Prostate gland (tissue), 2 donors: ENCODE results near the gene SLC4A1AP.

Experiments used
- POLR2A ChIP-seq: fragments of 450-650 bp; IDR thresholded peaks from one replicate; pipeline ENCODE4 v1.6.1; 2016; ENCODE audit warnings: antibody characterized with exemption, mild to moderate bottlenecking
- POLR2AphosphoS5 ChIP-seq: sonication (generic); formaldehyde crosslinking; IDR thresholded peaks from one replicate; pipeline ENCODE4 v1.6.1; 2017; ENCODE audit warnings: antibody characterized with exemption
- TF ChIP-seq, protein P1 (sequence below), 4 experiments: fragments of 200-600 bp in 2 of 4; fragments of 450-650 bp in 2 of 4; sonication (generic) in 2 of 4; IDR thresholded peaks; 1 replicate in 3 of 4; 2 replicates in 1 of 4; pipeline ENCODE4 v1.5.1; 2016 to 2019; ENCODE audit warnings: antibody characterized with exemption in 4 of 4, mild to moderate bottlenecking in 2 of 4, moderate library complexity in 2 of 4

GRCh38 chr2:27713201-27713600, 49.5 kb downstream of the SLC4A1AP start:
- TF ChIP-seq POLR2AphosphoS5, result no peak
- TF ChIP-seq, protein P1, sequence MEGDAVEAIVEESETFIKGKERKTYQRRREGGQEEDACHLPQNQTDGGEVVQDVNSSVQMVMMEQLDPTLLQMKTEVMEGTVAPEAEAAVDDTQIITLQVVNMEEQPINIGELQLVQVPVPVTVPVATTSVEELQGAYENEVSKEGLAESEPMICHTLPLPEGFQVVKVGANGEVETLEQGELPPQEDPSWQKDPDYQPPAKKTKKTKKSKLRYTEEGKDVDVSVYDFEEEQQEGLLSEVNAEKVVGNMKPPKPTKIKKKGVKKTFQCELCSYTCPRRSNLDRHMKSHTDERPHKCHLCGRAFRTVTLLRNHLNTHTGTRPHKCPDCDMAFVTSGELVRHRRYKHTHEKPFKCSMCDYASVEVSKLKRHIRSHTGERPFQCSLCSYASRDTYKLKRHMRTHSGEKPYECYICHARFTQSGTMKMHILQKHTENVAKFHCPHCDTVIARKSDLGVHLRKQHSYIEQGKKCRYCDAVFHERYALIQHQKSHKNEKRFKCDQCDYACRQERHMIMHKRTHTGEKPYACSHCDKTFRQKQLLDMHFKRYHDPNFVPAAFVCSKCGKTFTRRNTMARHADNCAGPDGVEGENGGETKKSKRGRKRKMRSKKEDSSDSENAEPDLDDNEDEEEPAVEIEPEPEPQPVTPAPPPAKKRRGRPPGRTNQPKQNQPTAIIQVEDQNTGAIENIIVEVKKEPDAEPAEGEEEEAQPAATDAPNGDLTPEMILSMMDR (IDR thresholded peaks at IDR 0.05), result no peak
- TF ChIP-seq POLR2A, result no peak
